HAP-1 (cell line): Measurements from ENCODE around the gene TWIST2.

Experiments
- DNase-seq, 2 experiments: peaks; one replicate each; pipeline ENCODE4 v3.0.0-alpha.2; 2016 to 2020; ENCODE audit warnings: low spot score in 2 of 2
- H3K27me3 ChIP-seq: fragments of 250-450 bp; sonication (Bioruptor Pico); 2 replicates; pipeline ENCODE4 v1.5.1; 2020; ENCODE audit warnings: low read depth, mild to moderate bottlenecking, moderate library complexity
- H3K36me3 ChIP-seq: fragments of 250-450 bp; sonication (Bioruptor Pico); replicated peaks from 2 replicates; pipeline ENCODE4 v1.5.1; 2020; ENCODE audit warnings: mild to moderate bottlenecking
- H3K4me1 ChIP-seq: fragments of 250-450 bp; sonication (Bioruptor Pico); 2 replicates; pipeline ENCODE4 v1.5.1; 2020; ENCODE audit warnings: mild to moderate bottlenecking
- H3K4me3 ChIP-seq: fragments of 250-450 bp; sonication (Bioruptor Pico); 2 replicates; pipeline ENCODE4 v1.5.1; 2020; ENCODE audit warnings: mild to moderate bottlenecking, moderate library complexity
- H3K9me3 ChIP-seq: fragments of 250-450 bp; sonication (Bioruptor Pico); 2 replicates; pipeline ENCODE4 v1.5.1; 2020; ENCODE audit warnings: mild to moderate bottlenecking, moderate library complexity
- in situ Hi-C: fragments of 300-500 bp; cut with MboI; formaldehyde crosslinking; loops from 3 replicates; pipeline ENCODE4 v1.14.3; 2020; ENCODE audit warnings: low sequenced_read_pairs, inconsistent platforms, mixed read lengths

TWIST2 gene

GRCh38 chr2:238942080-238942725, 94.3 kb downstream of the TWIST2 start:
- no peak for DNase-seq
- H3K4me3 ChIP-seq = no peak overlapping the region
- no peaks in the 10 kb centered on the region for H3K4me1 ChIP-seq
- in situ Hi-C loops = no loop called here
- no peaks in the 10 kb centered on the region for H3K27me3 ChIP-seq
- no peaks in the 10 kb centered on the region for H3K36me3 ChIP-seq
- H3K9me3 ChIP-seq = no peaks in the 10 kb centered on the region

- DNase-seq = no peak
- Histone ChIP-seq H3K27me3 (no peaks in the 10 kb centered on the region), H3K36me3 (no peaks in the 10 kb centered on the region), H3K9me3 (no peaks in the 10 kb centered on the region), H3K4me3 (no peak overlapping the region), H3K4me1 (no peaks in the 10 kb centered on the region)
- in situ Hi-C loops = no loop called here
These were observed 94.9 kb downstream of the TWIST2 start for GRCh38 chr2:238942726-238943300.

DNA sequence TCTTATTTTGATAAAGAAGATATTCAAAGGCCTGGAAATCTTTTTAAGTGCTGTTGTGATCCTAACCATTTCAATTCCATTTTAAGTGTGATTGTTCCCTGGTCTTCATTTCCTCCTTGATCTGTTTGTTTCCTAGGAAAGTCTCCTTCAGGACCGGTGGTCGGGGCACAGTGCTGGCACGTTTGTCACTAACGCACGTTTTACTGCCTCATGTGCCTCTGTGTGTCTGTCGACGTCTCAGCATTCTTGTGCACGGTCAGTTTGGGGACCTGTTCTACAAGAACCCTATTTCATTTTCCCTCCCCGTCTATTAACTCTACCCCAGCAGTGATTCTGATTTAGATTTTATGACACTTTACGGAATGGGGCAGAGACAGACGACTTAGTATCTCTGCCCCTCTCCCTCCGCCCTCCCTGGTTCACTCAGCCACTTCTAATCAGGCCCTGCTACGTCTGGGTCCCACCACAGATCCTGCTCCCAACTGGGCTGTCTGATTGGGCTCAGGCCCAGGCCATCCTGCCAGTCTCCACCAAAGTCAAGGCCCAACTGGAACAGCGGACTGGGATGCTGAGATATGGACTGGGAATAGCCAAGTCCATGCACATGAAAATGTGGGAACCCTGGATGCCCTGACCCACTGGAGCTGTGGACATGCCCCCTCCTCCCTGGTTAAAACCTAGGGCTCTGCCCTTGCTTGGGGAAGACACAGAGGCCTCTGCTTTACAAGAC, 95.6 kb downstream of the TWIST2 start:
- no peak overlapping the region for H3K4me3 ChIP-seq
- H3K36me3 ChIP-seq = no peaks in the 10 kb centered on the region
- DNase-seq = no peak
- no peaks in the 10 kb centered on the region for H3K4me1 ChIP-seq
- H3K9me3 ChIP-seq = no peaks in the 10 kb centered on the region
- in situ Hi-C loops = no loop called here
- H3K27me3 ChIP-seq = no peaks in the 10 kb centered on the region

DNA sequence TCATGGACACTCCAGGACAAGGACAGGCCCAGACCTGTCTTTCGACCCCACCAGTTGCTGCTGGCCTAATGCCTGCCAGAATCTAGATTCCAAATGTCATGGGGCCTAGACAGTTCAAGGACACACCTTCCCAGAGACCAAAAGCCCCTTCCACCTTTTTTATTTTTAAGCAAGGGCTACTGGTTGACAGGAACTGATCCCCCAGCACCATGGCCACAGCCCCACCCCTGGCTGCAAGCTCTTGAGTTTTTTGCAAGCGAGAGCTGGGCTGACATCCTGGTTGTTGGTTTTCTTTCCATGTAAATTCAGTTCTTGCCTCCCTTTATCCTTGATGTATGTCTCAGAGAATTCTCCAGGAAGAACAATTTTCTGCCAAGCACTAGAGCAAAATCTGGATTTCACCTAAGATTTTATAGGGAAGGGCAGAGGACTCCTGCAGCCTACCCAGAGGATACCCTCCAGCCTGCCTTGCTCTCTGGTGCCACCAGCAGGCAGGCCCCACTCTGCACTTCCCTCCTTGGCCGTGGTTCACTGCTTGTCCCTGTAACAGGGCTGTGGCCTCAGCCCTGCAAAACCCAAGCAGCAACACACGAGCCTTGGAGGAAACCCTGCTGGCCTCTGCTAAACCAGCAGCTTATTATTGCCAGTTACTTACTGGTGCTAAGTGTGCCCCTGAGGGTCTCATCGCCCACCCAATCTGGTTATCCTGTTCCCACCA, 97.7 kb downstream of the TWIST2 start:
- no peaks in the 10 kb centered on the region for H3K36me3 ChIP-seq
- no peaks in the 10 kb centered on the region for H3K27me3 ChIP-seq
- no peak overlapping the region for H3K4me3 ChIP-seq
- H3K9me3 ChIP-seq = no peaks in the 10 kb centered on the region
- H3K4me1 ChIP-seq = no peaks in the 10 kb centered on the region
- peak in 1 of 2 experiments; percentile 33 for DNase-seq
- in situ Hi-C loops = no loop called here

GRCh38 chr2:238946318-238947242, 98.7 kb downstream of the TWIST2 start:
- H3K27me3 ChIP-seq = peaks cover 6% of the 10 kb centered on the region; the same call in 1 of the 2 replicates
- no peak overlapping the region for H3K4me3 ChIP-seq
- H3K4me1 ChIP-seq = no peaks in the 10 kb centered on the region
- in situ Hi-C loops = no loop called here
- H3K36me3 ChIP-seq = no peaks in the 10 kb centered on the region
- no peaks in the 10 kb centered on the region for H3K9me3 ChIP-seq
- no peak for DNase-seq

DNA sequence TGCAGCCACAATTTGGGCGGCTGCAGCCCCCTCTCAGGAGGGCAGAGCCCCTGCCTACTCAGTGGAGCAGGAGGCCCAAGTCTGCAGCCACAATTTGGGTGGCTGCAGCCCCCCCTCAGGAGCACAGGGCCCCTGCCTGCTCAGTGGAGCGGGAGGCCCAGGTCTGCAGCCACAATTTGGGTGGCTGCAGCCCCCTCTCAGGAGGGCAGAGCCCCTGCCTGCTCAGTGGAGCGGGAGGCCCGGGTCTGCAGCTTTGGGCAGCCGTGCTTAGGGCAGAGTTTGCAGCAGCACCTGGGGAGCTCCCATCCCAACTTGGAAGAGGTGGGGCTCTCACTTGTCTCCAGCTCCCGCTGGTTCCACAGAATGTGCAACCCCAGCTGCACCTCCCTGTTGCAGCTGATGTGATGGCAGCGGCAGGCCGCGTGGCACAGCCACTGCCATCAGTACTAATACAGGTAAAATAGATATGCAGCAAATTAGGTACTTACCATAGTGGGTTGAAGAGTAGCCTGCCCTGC, 99.4 kb downstream of the TWIST2 start:
- Histone ChIP-seq H3K36me3 (no peaks in the 10 kb centered on the region), H3K4me1 (no peaks in the 10 kb centered on the region), H3K27me3 (peaks cover 6% of the 10 kb centered on the region; the same call in 1 of the 2 replicates), H3K9me3 (no peaks in the 10 kb centered on the region), H3K4me3 (no peak overlapping the region)
- DNase-seq = no peak
- in situ Hi-C loops = no loop called here

GRCh38 chr2:238947920-238948710, 100.2 kb downstream of the TWIST2 start:
- no peak for DNase-seq
- no peaks in the 10 kb centered on the region for H3K36me3 ChIP-seq
- no peaks in the 10 kb centered on the region for H3K9me3 ChIP-seq
- H3K4me1 ChIP-seq = no peaks in the 10 kb centered on the region
- in situ Hi-C loops = no loop called here
- peaks cover 6% of the 10 kb centered on the region; the same call in 1 of the 2 replicates for H3K27me3 ChIP-seq
- H3K4me3 ChIP-seq = no peak overlapping the region

GRCh38 chr2:238948765-238949641, 101.1 kb downstream of the TWIST2 start:
- H3K36me3 ChIP-seq = no peaks in the 10 kb centered on the region
- H3K27me3 ChIP-seq = peaks cover 6% of the 10 kb centered on the region; the same call in 1 of the 2 replicates
- no peaks in the 10 kb centered on the region for H3K4me1 ChIP-seq
- H3K9me3 ChIP-seq = no peaks in the 10 kb centered on the region
- in situ Hi-C loops = no loop called here
- H3K4me3 ChIP-seq = no peak overlapping the region
- DNase-seq = no peak

DNA sequence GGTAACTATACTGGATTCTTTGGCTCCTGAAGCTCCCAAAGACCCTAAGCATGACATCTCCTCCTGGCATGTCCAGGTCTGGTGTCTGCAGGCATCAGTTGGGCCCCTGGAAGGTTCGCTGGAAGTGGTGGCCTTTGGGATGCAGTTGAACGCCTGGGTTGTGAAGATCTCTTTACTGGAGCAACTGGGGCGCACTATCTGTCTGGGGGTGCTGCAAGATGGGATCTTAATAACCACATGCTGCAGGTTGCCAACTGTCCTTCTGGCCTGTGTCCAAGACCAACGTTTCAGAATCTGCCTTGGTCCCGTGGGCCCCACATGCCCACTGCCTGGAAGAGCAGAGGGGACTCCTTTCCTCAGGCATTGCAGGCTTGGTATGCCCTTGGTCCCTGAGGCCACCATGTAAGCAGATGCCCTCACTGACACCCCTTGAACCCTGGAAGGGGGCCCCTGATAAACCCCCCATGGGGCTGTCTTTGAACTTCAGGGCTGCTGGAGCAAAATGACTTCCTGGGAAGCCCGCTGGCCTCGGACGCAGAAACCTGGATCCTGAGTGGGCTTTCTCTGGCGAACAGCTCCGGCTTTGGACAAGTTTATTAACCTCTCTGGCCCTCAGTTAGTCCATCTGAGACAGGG, 101.9 kb downstream of the TWIST2 start:
- DNase-seq = no peak
- in situ Hi-C loops = no loop called here
- H3K36me3 ChIP-seq = no peaks in the 10 kb centered on the region
- H3K9me3 ChIP-seq = no peaks in the 10 kb centered on the region
- H3K4me3 ChIP-seq = no peak overlapping the region
- no peaks in the 10 kb centered on the region for H3K4me1 ChIP-seq
- peaks cover 6% of the 10 kb centered on the region; the same call in 1 of the 2 replicates for H3K27me3 ChIP-seq

DNA sequence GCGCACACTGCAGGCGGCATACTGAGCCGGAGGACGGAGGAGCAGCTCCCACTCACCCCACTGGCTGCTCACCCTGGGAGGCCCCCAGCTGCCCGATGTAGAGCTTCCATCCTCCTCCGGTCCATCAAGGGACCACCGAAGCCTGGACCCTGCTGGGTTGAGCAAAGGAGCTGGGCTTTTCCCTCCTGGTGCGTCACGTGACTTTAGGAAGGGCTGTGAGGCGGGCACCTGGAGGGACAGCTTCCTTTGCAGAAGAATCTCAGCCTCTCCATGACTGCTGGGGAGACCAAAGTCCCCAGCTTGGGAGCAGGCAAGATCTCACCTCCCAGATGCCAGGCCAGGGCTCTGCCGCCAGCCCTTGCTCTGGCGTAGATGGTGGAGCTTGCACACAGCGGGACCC, 102.7 kb downstream of the TWIST2 start:
- DNase-seq = no peak
- in situ Hi-C loops = no loop called here
- Histone ChIP-seq H3K4me1 (no peaks in the 10 kb centered on the region), H3K27me3 (peaks cover 6% of the 10 kb centered on the region; the same call in 1 of the 2 replicates), H3K4me3 (no peak overlapping the region), H3K36me3 (no peaks in the 10 kb centered on the region), H3K9me3 (no peaks in the 10 kb centered on the region)

DNA sequence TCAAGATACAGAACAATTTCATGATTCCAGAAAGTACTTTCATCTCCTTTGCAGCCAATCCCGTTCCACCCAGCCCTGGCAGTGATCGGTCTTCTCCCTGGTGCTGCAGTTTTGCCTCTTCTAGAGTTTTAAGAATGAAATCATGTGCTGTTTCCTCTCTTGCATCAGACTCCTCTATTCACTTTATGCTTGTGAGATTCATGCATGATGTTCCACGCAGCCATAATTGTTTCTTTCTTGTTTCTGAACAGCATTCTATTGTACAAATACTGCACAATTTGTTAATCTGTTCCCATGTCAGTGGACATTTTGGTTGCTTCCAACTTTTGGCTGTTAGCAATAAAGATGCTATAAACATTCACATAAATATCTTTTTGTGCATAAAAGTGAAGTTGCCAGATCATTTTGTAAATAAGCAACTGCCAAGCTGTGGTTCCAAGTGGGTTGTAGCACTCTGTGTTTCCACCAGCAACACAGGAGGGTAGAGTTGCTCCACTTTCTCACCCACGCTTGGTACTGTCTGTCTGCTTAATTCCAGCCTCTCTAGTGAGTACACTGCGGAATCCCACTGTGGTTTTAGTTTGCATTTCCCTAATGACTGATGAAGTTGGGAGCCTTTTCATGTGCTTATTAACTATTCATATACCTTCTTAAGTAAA, 104.5 kb downstream of the TWIST2 start:
- Histone ChIP-seq H3K4me3 (no peak overlapping the region), H3K36me3 (no peaks in the 10 kb centered on the region), H3K9me3 (no peaks in the 10 kb centered on the region), H3K4me1 (no peaks in the 10 kb centered on the region), H3K27me3 (peaks cover 6% of the 10 kb centered on the region; the same call in 1 of the 2 replicates)
- DNase-seq = no peak
- in situ Hi-C loops = no loop called here
